HCT116 (cell line): ENCODE measurements around the gene ZSWIM6. TPM values are rescaled to one million over a fixed set of nuclear protein-coding genes. Genes with fewer than 3 reads are reported as not detected.

Source experiments
- ATAC-seq: fragments of 200-7000 bp; cut with Tn5 transposase; 2 replicates; pipeline ENCODE4 v1.9.1; 2020; ENCODE audit warnings: mild to moderate bottlenecking, moderate library complexity
- BruUV-seq: library from RNA; stranded (reverse); fragments of 400-500 nt; replicated peaks from 2 replicates; lab custom pipeline; 2021; lab: Mats Ljungman, UMichigan
- CTCF ChIA-PET: fragments of 300-600 bp; sonication (Branson Sonifier 250); formaldehyde crosslinking; loops from one replicate; lab custom pipeline; 2021; ENCODE audit warnings: antibody characterized with exemption; lab: Charles Lee
- POLR2A ChIA-PET: fragments of 300-600, 350-600 bp; sonication (Branson Sonifier 250); formaldehyde crosslinking; loops from one replicate; lab custom pipeline; 2021; ENCODE audit warnings: antibody characterized with exemption; lab: Charles Lee
- RAD21 ChIA-PET, 2 experiments: fragments of 300-600 bp; sonication (Branson Sonifier 250); formaldehyde crosslinking; loops; one replicate each; lab custom pipeline; 2023; ENCODE audit warnings: low total read pairs in 2 of 2; ENCODE audit not compliant: uncharacterized antibody in 2 of 2, unreplicated experiment in 2 of 2, low non-redundant PET in 1 of 2; lab: Charles Lee
- DNase-seq: peaks from one replicate; pipeline ENCODE4 v3.0.0-alpha.2; 2010; ENCODE audit warnings: low read depth, low spot score
- H2AFZ ChIP-seq: fragments of 200-600 bp; shearing (Covaris generic), sonication (generic); 2 replicates; pipeline ENCODE4 v1.6.1; 2017; ENCODE audit warnings: low read depth, mixed run types, mixed read lengths, antibody characterized with exemption, low read length; ENCODE audit not compliant: poor library complexity, severe bottlenecking
- H3K27ac ChIP-seq: 2 replicates; pipeline ENCODE4 v1.5.1; 2012; ENCODE audit warnings: low read depth, low read length
- H3K27me3 ChIP-seq: fragments of 200-600 bp; sonication (generic); 2 replicates; pipeline ENCODE4 v1.6.1; 2016; ENCODE audit warnings: mixed run types, low read length, mixed read lengths; ENCODE audit not compliant: insufficient read depth
- H3K36me3 ChIP-seq, 2 experiments: fragments of 200-500 bp in 1 of 2; fragments of 200-600 bp in 1 of 2; sonication (Bioruptor generic) in 1 of 2; sonication (generic) in 1 of 2; 2 replicates each; pipeline versions ENCODE4 v1.5.1 to v1.6.1; 2014 to 2016; ENCODE audit warnings: low read length in 2 of 2, inconsistent platforms in 1 of 2, mixed read lengths in 1 of 2, mixed run types in 1 of 2; ENCODE audit not compliant: insufficient read depth in 2 of 2, control insufficient read depth in 1 of 2
- H3K4me1 ChIP-seq, 2 experiments: fragments of 200-600 bp in 1 of 2; sonication (generic) in 1 of 2; 2 replicates each; pipeline versions ENCODE4 v1.5.1 to v1.6.1; 2012 to 2017; ENCODE audit warnings: low read length in 2 of 2, inconsistent platforms in 1 of 2, mild to moderate bottlenecking in 1 of 2, mixed read lengths in 1 of 2, mixed run types in 1 of 2, moderate library complexity in 1 of 2; ENCODE audit not compliant: insufficient read depth in 2 of 2, control insufficient read depth in 1 of 2
- H3K4me2 ChIP-seq: fragments of 200-600 bp; sonication (generic); 2 replicates; pipeline ENCODE4 v1.6.1; 2017; ENCODE audit warnings: mixed run types, low read length, mixed read lengths
- H3K4me3 ChIP-seq, 2 experiments: fragments of 200-600 bp in 1 of 2; sonication (generic) in 1 of 2; replicated peaks in 1 of 2; 2 replicates each; pipeline ENCODE4 v1.5.1; 2011 to 2016; ENCODE audit warnings: low read length in 2 of 2, control low read depth in 1 of 2, low read depth in 1 of 2, mild to moderate bottlenecking in 1 of 2, mixed read lengths in 1 of 2, mixed run types in 1 of 2
- H3K79me2 ChIP-seq: fragments of 200-600 bp; sonication (generic); 2 replicates; pipeline ENCODE4 v1.6.1; 2017; ENCODE audit warnings: mild to moderate bottlenecking, mixed run types, low read length, moderate library complexity, mixed read lengths; ENCODE audit not compliant: insufficient read depth
- H3K9ac ChIP-seq: fragments of 200-600 bp; sonication (generic); 2 replicates; pipeline ENCODE4 v1.6.1; 2016; ENCODE audit warnings: low read length, mixed read lengths
- H3K9me2 ChIP-seq: fragments of 200-600 bp; sonication (generic), shearing (Covaris generic); 2 replicates; pipeline ENCODE4 v1.6.1; 2017; ENCODE audit warnings: mixed run types, mild to moderate bottlenecking, moderate library complexity; ENCODE audit not compliant: insufficient read depth
- H3K9me3 ChIP-seq, 2 experiments: fragments of 200-500 bp in 1 of 2; fragments of 200-600 bp in 1 of 2; sonication (Bioruptor generic) in 1 of 2; sonication (generic) in 1 of 2; 2 replicates each; pipeline ENCODE4 v1.6.1; 2014 to 2017; ENCODE audit warnings: low read length in 2 of 2, mixed read lengths in 2 of 2, inconsistent platforms in 1 of 2, low read depth in 1 of 2, mild to moderate bottlenecking in 1 of 2, mixed run types in 1 of 2, moderate library complexity in 1 of 2; ENCODE audit not compliant: control insufficient read depth in 1 of 2, insufficient read depth in 1 of 2
- H4K20me1 ChIP-seq: fragments of 200-600 bp; sonication (generic), shearing (Covaris generic); 2 replicates; pipeline ENCODE4 v1.6.1; 2017; ENCODE audit warnings: mixed run types, mild to moderate bottlenecking, moderate library complexity; ENCODE audit not compliant: insufficient read depth
- ATF3 ChIP-seq: IDR thresholded peaks from 2 replicates; pipeline ENCODE4 v1.6.1; 2012
- CBX3 ChIP-seq: IDR thresholded peaks from 2 replicates; pipeline ENCODE4 v1.6.1; 2012; ENCODE audit warnings: low read depth
- CEBPB ChIP-seq: IDR thresholded peaks from 2 replicates; pipeline ENCODE4 v1.6.1; 2012; ENCODE audit warnings: low read depth
- EGR1 ChIP-seq: IDR thresholded peaks from 2 replicates; pipeline ENCODE4 v1.6.1; 2012; ENCODE audit warnings: low read depth
- FOSL1 ChIP-seq: IDR thresholded peaks from 2 replicates; pipeline ENCODE4 v1.6.1; 2012; ENCODE audit warnings: low read depth
- MAX ChIP-seq: IDR thresholded peaks from 2 replicates; pipeline ENCODE4 v1.6.1; 2012
- POLR2A ChIP-seq: IDR thresholded peaks from 2 replicates; pipeline ENCODE4 v1.7.0; 2011; ENCODE audit warnings: borderline replicate concordance; ENCODE audit not compliant: insufficient read depth, insufficient read length; ENCODE audit errors: extremely low read depth
- POLR2AphosphoS5 ChIP-seq: IDR thresholded peaks from 2 replicates; pipeline ENCODE4 v1.6.1; 2011; ENCODE audit warnings: mild to moderate bottlenecking, low read depth, low read length, moderate library complexity
- SP1 ChIP-seq: IDR thresholded peaks from 2 replicates; pipeline ENCODE4 v1.6.1; 2012; ENCODE audit warnings: low read depth
- SRF ChIP-seq: IDR thresholded peaks from 2 replicates; pipeline ENCODE4 v1.6.1; 2012; ENCODE audit warnings: low read depth
- TCF7L2 ChIP-seq: IDR thresholded peaks from 2 replicates; pipeline ENCODE4 v1.7.0; 2011; ENCODE audit warnings: borderline replicate concordance, inconsistent platforms; ENCODE audit not compliant: insufficient read depth, insufficient read length; ENCODE audit errors: extremely low read depth
- ZBTB33 ChIP-seq: IDR thresholded peaks from 2 replicates; pipeline ENCODE4 v1.6.1; 2011; ENCODE audit warnings: mild to moderate bottlenecking, low read length, moderate library complexity; ENCODE audit not compliant: insufficient replicate concordance; ENCODE audit errors: extremely low read depth
- intact Hi-C: fragments of 100-400 bp; cut with micrococcal nuclease; formaldehyde crosslinking; loops from 2 replicates; pipeline ENCODE4 v1.10.0; 2022
- total RNA-seq: library from RNA; stranded (reverse); gene quantifications from one replicate; pipeline ENCODE4 v1.2.1, GENCODE V29; 2021; ENCODE audit not compliant: unreplicated experiment

The ZSWIM6 gene
- total RNA-seq, 1 experiment from 2014 or later, result 7.4 TPM

- ChIA-PET POLR2A (no interaction called here), CTCF (no interaction called here), RAD21 (no interaction called here)
- Histone ChIP-seq H3K27me3 (no peaks in the 10 kb centered on the region), H3K9ac (no peak overlapping the region), H3K4me1 (no peaks in the 10 kb centered on the region), H2AFZ (no peak overlapping the region), H3K36me3 (no peaks in the 10 kb centered on the region), H3K4me3 (no peak overlapping the region), H3K27ac (no peak overlapping the region), H3K4me2 (no peak overlapping the region), H3K79me2 (peaks cover 43% of the 10 kb centered on the region), H3K9me2 (no peaks in the 10 kb centered on the region), H3K9me3 (no peaks in the 10 kb centered on the region), H4K20me1 (0 out of 2 replicates have a peak, but pooled peaks cover 4% of the 10 kb centered on the region)
- intact Hi-C loops, result no loop called here
- no peak for ATAC-seq
- no peak for DNase-seq
- no TSS peak for BruUV-seq
- no peak for TF ChIP-seq ZBTB33
- no peak for TF ChIP-seq ATF3
- no peak for TF ChIP-seq TCF7L2
- no peak for TF ChIP-seq SP1
- TF ChIP-seq CBX3, result no peak
- no peak for TF ChIP-seq POLR2A
- TF ChIP-seq FOSL1, result no peak
Observed at GRCh38 chr5:61429906-61430305, 97.8 kb downstream of the ZSWIM6 start.

GRCh38 chr5:61431923-61432620 is 100.0 kb downstream of the ZSWIM6 start:
- ChIA-PET RAD21 (no interaction called here), POLR2A (no interaction called here), CTCF (no interaction called here)
- Histone ChIP-seq H3K79me2 (peaks cover 48% of the 10 kb centered on the region), H3K27me3 (no peaks in the 10 kb centered on the region), H4K20me1 (0 out of 2 replicates have a peak, but pooled peaks cover 4% of the 10 kb centered on the region), H3K9ac (no peak overlapping the region), H3K9me2 (no peaks in the 10 kb centered on the region), H3K4me1 (no peaks in the 10 kb centered on the region), H3K36me3 (no peaks in the 10 kb centered on the region), H3K4me2 (no peak overlapping the region), H3K4me3 (no peak overlapping the region), H3K27ac (no peak overlapping the region), H3K9me3 (no peaks in the 10 kb centered on the region), H2AFZ (no peak overlapping the region)
- DNase-seq, result no peak
- no peak for ATAC-seq
- no TSS peak for BruUV-seq
- TF ChIP-seq SRF (no peak), CEBPB (no peak), ATF3 (no peak), MAX (no peak), EGR1 (no peak), ZBTB33 (no peak), POLR2AphosphoS5 (no peak), TCF7L2 (no peak), FOSL1 (no peak)
- intact Hi-C loops, result no loop called here
